GM19099 (cell line): ENCODE data around the gene USP34.

Experiments
- POLR2A ChIP-seq: IDR thresholded peaks from 3 replicates; pipeline ENCODE4 v1.6.1; 2011; ENCODE audit warnings: low read depth; ENCODE audit not compliant: insufficient read length; ENCODE audit errors: extremely low read depth

Gene USP34

GRCh38 chr2:61221819-61222218, 249.1 kb downstream of the USP34 start:
- TF ChIP-seq POLR2A, result no peak

- no peak for TF ChIP-seq POLR2A
Measured at GRCh38 chr2:61220768-61221167, 250.1 kb downstream of the USP34 start.

GRCh38 chr2:61218817-61219170, 252.1 kb downstream of the USP34 start:
- TF ChIP-seq POLR2A, result no peak

- no peak for TF ChIP-seq POLR2A
Measured at GRCh38 chr2:61218076-61218816, 252.6 kb downstream of the USP34 start.

DNA sequence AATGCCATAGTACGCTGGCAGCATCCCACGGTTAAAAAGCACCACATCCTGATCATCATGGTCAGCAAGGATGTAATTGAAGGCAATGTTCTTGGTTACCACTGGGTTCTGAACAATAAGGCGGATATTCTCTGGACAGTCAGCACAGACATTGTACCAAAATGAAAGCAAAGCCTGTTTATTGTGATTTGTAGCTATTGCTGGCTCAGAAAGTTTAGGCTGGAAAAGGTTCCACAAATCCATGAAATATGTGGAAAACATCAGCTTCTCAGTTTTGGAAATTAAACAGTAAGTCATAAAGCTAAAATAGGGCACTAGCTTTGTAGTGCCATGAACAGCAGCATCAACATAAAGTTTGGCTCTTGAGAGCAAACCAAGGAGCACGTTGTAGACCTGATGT, 256.7 kb downstream of the USP34 start:
- no peak for TF ChIP-seq POLR2A

DNA sequence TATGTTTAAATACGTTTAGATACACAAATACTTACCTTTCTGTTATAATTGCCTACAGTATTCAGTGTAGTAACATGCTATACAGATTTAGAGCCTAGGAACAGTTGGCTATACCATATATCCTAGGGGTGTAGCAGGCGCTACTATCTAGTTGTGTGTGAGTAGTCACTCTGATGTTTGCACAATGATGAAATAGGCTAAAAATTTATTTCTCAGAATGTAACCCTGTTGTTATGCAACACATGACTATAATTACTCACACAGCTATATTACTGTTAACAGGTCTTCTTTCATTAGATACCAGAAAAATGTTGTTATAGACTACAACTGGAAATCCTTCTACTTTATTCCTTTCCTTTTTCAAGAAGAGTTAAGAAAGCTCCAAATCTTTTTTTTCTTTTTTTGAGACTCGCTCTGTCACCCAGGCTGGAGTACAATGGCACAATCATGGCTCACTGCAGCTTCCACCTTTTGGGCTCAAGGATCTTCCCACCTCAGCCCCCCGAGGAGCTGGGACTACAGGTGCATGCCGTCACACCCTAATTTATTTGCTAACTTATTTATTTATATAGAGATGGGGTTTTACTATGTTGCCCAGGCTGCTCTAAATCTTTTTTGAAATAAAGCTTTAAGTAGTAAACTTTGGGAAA, 260.4 kb downstream of the USP34 start:
- no peak for TF ChIP-seq POLR2A

DNA sequence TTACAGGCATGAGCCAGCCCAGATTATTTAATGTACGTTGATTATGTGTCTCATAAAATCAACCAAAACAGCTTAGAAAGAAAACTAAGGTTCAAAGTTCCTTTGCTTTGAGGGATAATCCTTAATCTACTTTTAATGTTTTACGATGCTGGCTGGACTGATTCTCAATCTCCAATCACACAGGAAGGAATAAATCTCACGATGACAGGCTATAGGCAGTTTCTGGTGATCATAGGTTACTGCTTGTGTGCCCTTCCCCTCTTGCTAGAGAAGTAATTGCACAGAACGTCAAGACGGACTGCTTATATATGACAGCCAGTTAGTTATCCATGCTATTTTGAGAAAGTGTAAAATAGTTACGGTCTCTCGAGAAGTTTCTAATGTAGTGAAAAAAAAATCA, 265.8 kb downstream of the USP34 start:
- TF ChIP-seq POLR2A, result no peak

DNA sequence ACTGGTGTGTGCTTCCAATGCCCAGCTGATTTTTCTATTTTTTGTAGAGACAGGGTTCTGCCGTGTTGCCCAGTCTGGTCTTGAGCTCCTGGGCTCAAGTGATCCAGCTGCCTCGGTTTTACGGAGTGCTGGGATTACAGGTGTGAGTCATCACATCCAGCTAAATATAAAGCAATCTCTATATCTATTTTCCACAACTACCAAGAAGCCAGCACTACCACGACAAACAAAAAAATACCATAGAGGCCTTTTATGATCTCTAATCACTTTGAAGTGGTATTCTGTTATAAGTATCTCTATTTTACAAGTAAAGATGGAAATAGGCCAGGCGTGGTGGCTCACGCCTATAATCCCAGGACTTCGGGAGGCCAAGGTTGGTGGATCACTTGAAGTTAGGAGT, 274.2 kb downstream of the USP34 start:
- no peak for TF ChIP-seq POLR2A

GRCh38 chr2:61193670-61194561, 277.0 kb downstream of the USP34 start:
- TF ChIP-seq POLR2A, result no peak

- TF ChIP-seq POLR2A, result no peak
Measured at GRCh38 chr2:61187085-61187484, 283.8 kb downstream of the USP34 start.

DNA sequence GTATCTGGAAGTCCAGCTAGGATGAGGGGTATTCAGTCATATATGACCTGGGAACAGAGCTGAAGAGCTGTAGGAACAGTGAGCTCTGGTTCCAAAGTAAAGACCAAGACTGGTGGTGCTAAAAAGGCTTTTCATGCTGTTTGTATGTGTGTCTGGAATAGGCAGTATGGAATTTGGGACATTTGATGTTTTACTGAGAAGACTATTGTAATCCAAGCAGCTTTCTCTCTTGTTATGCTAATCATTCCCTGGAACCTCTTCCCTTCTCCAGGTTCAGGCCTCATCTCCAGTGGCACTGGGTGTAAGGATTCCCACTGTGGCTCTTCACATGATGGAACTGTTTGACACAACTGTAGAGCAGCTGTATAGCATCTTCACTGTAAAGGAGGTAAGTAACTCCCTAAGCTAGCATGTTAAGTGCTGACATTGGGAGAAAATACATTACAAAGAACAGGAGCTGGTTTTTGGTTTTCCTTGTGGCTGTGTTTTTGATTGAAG, 285.6 kb downstream of the USP34 start:
- no peak for TF ChIP-seq POLR2A

GRCh38 chr2:61184263-61184662, 286.6 kb downstream of the USP34 start:
- no peak for TF ChIP-seq POLR2A

GRCh38 chr2:61183795-61184194, 287.1 kb downstream of the USP34 start:
- no peak for TF ChIP-seq POLR2A

GRCh38 chr2:61182059-61182383, 288.9 kb downstream of the USP34 start:
- TF ChIP-seq POLR2A, result no peak

GRCh38 chr2:61181382-61182058, 289.4 kb downstream of the USP34 start:
- no peak for TF ChIP-seq POLR2A
